ENCODE results near the gene TMEM174.
A peak's percentile ranks its signal among the peaks of the same experiment; 100 is the strongest.

Gene TMEM174

GRCh38 chr5:73172951-73173350 is at the start of gene TMEM174:
TMEM174 (plus strand) TSS chr5:73173193; CDS start chr5:73173244, 51 bp downstream.
- Histone ChIP-seq H3K4me1 (ENCODE audit: control insufficient read depth, insufficient read depth, low read length) (no peaks in the 10 kb centered on the region), H3K4me3 (ENCODE audit: low read length) (no peak within 1 kb of the TSS), H3K9me3 (ENCODE audit: control insufficient read depth, low read length) (no peaks in the 10 kb centered on the region), H3K9ac (ENCODE audit: low read length) (no peak within 1 kb of the TSS), H3K27me3 (ENCODE audit: control insufficient read depth, insufficient read depth, low read length) (peaks cover 5% of the 10 kb centered on the region), H3K36me3 (ENCODE audit: control insufficient read depth, insufficient read depth, low read length) (no peaks in the 10 kb centered on the region)

GRCh38 chr5:73125289-73125688 is 47.7 kb upstream of the TMEM174 start:
- no peaks in the 10 kb centered on the region for H3K9me3 ChIP-seq (ENCODE audit: control insufficient read depth, low read length)
- no peak overlapping the region for H3K4me3 ChIP-seq (ENCODE audit: low read length)
- H3K4me1 ChIP-seq (ENCODE audit: control insufficient read depth, insufficient read depth, low read length): peaks cover 34% of the 10 kb centered on the region
- H3K27me3 ChIP-seq (ENCODE audit: control insufficient read depth, insufficient read depth, low read length): no peaks in the 10 kb centered on the region
- no peaks in the 10 kb centered on the region for H3K36me3 ChIP-seq (ENCODE audit: control insufficient read depth, insufficient read depth, low read length)
- H3K9ac ChIP-seq (ENCODE audit: low read length): no peak overlapping the region

- H3K4me1 ChIP-seq (ENCODE audit: control insufficient read depth, insufficient read depth, low read length): peaks cover 42% of the 10 kb centered on the region
- no peaks in the 10 kb centered on the region for H3K36me3 ChIP-seq (ENCODE audit: control insufficient read depth, insufficient read depth, low read length)
- H3K9me3 ChIP-seq (ENCODE audit: control insufficient read depth, low read length): no peaks in the 10 kb centered on the region
- H3K4me3 ChIP-seq (ENCODE audit: low read length): no peak overlapping the region
- no peaks in the 10 kb centered on the region for H3K27me3 ChIP-seq (ENCODE audit: control insufficient read depth, insufficient read depth, low read length)
- H3K9ac ChIP-seq (ENCODE audit: low read length): no peak overlapping the region
Measured at GRCh38 chr5:73126381-73126780, 46.6 kb upstream of the TMEM174 start.

GRCh38 chr5:73126957-73127356 is 46.0 kb upstream of the TMEM174 start:
- Histone ChIP-seq H3K9ac (ENCODE audit: low read length) (no peak overlapping the region), H3K36me3 (ENCODE audit: control insufficient read depth, insufficient read depth, low read length) (no peaks in the 10 kb centered on the region), H3K4me3 (ENCODE audit: low read length) (no peak overlapping the region), H3K27me3 (ENCODE audit: control insufficient read depth, insufficient read depth, low read length) (no peaks in the 10 kb centered on the region), H3K9me3 (ENCODE audit: control insufficient read depth, low read length) (no peaks in the 10 kb centered on the region), H3K4me1 (ENCODE audit: control insufficient read depth, insufficient read depth, low read length) (peaks cover 46% of the 10 kb centered on the region)

GRCh38 chr5:73129143-73129542 is 43.9 kb upstream of the TMEM174 start:
- Histone ChIP-seq H3K36me3 (ENCODE audit: control insufficient read depth, insufficient read depth, low read length) (no peaks in the 10 kb centered on the region), H3K9ac (ENCODE audit: low read length) (peak overlapping the region; percentile 64), H3K4me1 (ENCODE audit: control insufficient read depth, insufficient read depth, low read length) (peaks cover 55% of the 10 kb centered on the region), H3K9me3 (ENCODE audit: control insufficient read depth, low read length) (no peaks in the 10 kb centered on the region), H3K4me3 (ENCODE audit: low read length) (no peak overlapping the region), H3K27me3 (ENCODE audit: control insufficient read depth, insufficient read depth, low read length) (no peaks in the 10 kb centered on the region)

- Histone ChIP-seq H3K4me1 (ENCODE audit: control insufficient read depth, insufficient read depth, low read length) (peaks cover 48% of the 10 kb centered on the region), H3K36me3 (ENCODE audit: control insufficient read depth, insufficient read depth, low read length) (no peaks in the 10 kb centered on the region), H3K9me3 (ENCODE audit: control insufficient read depth, low read length) (no peaks in the 10 kb centered on the region), H3K4me3 (ENCODE audit: low read length) (no peak overlapping the region), H3K9ac (ENCODE audit: low read length) (no peak overlapping the region), H3K27me3 (ENCODE audit: control insufficient read depth, insufficient read depth, low read length) (no peaks in the 10 kb centered on the region)
Measured at GRCh38 chr5:73130811-73131210, 42.2 kb upstream of the TMEM174 start.

GRCh38 chr5:73131711-73132425 is 41.1 kb upstream of the TMEM174 start:
- Histone ChIP-seq H3K4me1 (ENCODE audit: control insufficient read depth, insufficient read depth, low read length) (peaks cover 44% of the 10 kb centered on the region), H3K9ac (ENCODE audit: low read length) (peak overlapping the region; percentile 9), H3K36me3 (ENCODE audit: control insufficient read depth, insufficient read depth, low read length) (no peaks in the 10 kb centered on the region), H3K4me3 (ENCODE audit: low read length) (no peak overlapping the region), H3K9me3 (ENCODE audit: control insufficient read depth, low read length) (no peaks in the 10 kb centered on the region), H3K27me3 (ENCODE audit: control insufficient read depth, insufficient read depth, low read length) (no peaks in the 10 kb centered on the region)

- H3K27me3 ChIP-seq (ENCODE audit: control insufficient read depth, insufficient read depth, low read length): no peaks in the 10 kb centered on the region
- no peak overlapping the region for H3K9ac ChIP-seq (ENCODE audit: low read length)
- no peak overlapping the region for H3K4me3 ChIP-seq (ENCODE audit: low read length)
Measured at GRCh38 chr5:73132759-73133158, 40.2 kb upstream of the TMEM174 start.

GRCh38 chr5:73135021-73135420 is 38.0 kb upstream of the TMEM174 start:
- no peak overlapping the region for H3K4me3 ChIP-seq (ENCODE audit: low read length)
- no peaks in the 10 kb centered on the region for H3K27me3 ChIP-seq (ENCODE audit: control insufficient read depth, insufficient read depth, low read length)
- no peaks in the 10 kb centered on the region for H3K36me3 ChIP-seq (ENCODE audit: control insufficient read depth, insufficient read depth, low read length)
- no peaks in the 10 kb centered on the region for H3K9me3 ChIP-seq (ENCODE audit: control insufficient read depth, low read length)
- peaks cover 44% of the 10 kb centered on the region for H3K4me1 ChIP-seq (ENCODE audit: control insufficient read depth, insufficient read depth, low read length)
- no peak overlapping the region for H3K9ac ChIP-seq (ENCODE audit: low read length)

More at GRCh38 chr5:73132759-73133158, 40.2 kb upstream of the TMEM174 start:
- Histone ChIP-seq H3K4me1 (ENCODE audit: control insufficient read depth, insufficient read depth, low read length) (peaks cover 42% of the 10 kb centered on the region), H3K36me3 (ENCODE audit: control insufficient read depth, insufficient read depth, low read length) (no peaks in the 10 kb centered on the region), H3K9me3 (ENCODE audit: control insufficient read depth, low read length) (no peaks in the 10 kb centered on the region)

GRCh38 chr5:73135429-73136054 is 37.5 kb upstream of the TMEM174 start:
- Histone ChIP-seq H3K36me3 (ENCODE audit: control insufficient read depth, insufficient read depth, low read length) (no peaks in the 10 kb centered on the region), H3K27me3 (ENCODE audit: control insufficient read depth, insufficient read depth, low read length) (no peaks in the 10 kb centered on the region), H3K9ac (ENCODE audit: low read length) (no peak overlapping the region), H3K9me3 (ENCODE audit: control insufficient read depth, low read length) (no peaks in the 10 kb centered on the region), H3K4me3 (ENCODE audit: low read length) (no peak overlapping the region), H3K4me1 (ENCODE audit: control insufficient read depth, insufficient read depth, low read length) (peaks cover 38% of the 10 kb centered on the region)

GRCh38 chr5:73136055-73136562 is 36.9 kb upstream of the TMEM174 start:
- H3K9me3 ChIP-seq (ENCODE audit: control insufficient read depth, low read length): no peaks in the 10 kb centered on the region
- no peaks in the 10 kb centered on the region for H3K36me3 ChIP-seq (ENCODE audit: control insufficient read depth, insufficient read depth, low read length)
- H3K9ac ChIP-seq (ENCODE audit: low read length): no peak overlapping the region
- H3K4me3 ChIP-seq (ENCODE audit: low read length): no peak overlapping the region
- peaks cover 35% of the 10 kb centered on the region for H3K4me1 ChIP-seq (ENCODE audit: control insufficient read depth, insufficient read depth, low read length)
- H3K27me3 ChIP-seq (ENCODE audit: control insufficient read depth, insufficient read depth, low read length): no peaks in the 10 kb centered on the region
